CD4-positive, CD25-positive, alpha-beta regulatory T cell (primary cell): ENCODE data around the gene RRAS. TPM values are rescaled to one million over a fixed set of nuclear protein-coding genes. Genes with fewer than 3 reads are reported as not detected.
A peak's percentile ranks its signal among the peaks of the same experiment; 100 is the strongest.

Source experiments
- ATAC-seq, 2 donors: fragments of 150-1000 bp; cut with Tn5 transposase; one replicate each; pipeline ENCODE4 v1.10.0; 2021; ENCODE audit warnings: low read depth in 2 of 2, moderate number of reproducible peaks in 2 of 2, moderate library complexity in 1 of 2
- DNase-seq, 3 donors: peaks; one replicate each; pipeline versions ENCODE4 v3.0.0 to v3.0.0-alpha.2; 2012 to 2022; ENCODE audit warnings: mixed read lengths in 1 of 3
- H3K27ac ChIP-seq: one replicate; pipeline ENCODE4 v1.7.0; 2013; ENCODE audit warnings: mild to moderate bottlenecking, low read length; ENCODE audit not compliant: insufficient read depth, poor library complexity, severe bottlenecking
- H3K27me3 ChIP-seq: one replicate; pipeline ENCODE4 v1.7.0; 2013; ENCODE audit warnings: low read length; ENCODE audit not compliant: control insufficient read depth, insufficient read depth
- H3K36me3 ChIP-seq: one replicate; pipeline ENCODE4 v1.7.0; 2013; ENCODE audit warnings: mild to moderate bottlenecking, low read length, moderate library complexity; ENCODE audit not compliant: control insufficient read depth, insufficient read depth
- H3K4me1 ChIP-seq: 2 replicates; pipeline ENCODE4 v1.7.0; 2013; ENCODE audit warnings: mild to moderate bottlenecking, low read length; ENCODE audit not compliant: insufficient read depth, control insufficient read depth, poor library complexity, severe bottlenecking
- H3K4me3 ChIP-seq: one replicate; pipeline ENCODE4 v1.7.0; 2013; ENCODE audit warnings: low read depth, mild to moderate bottlenecking, low read length, moderate library complexity
- H3K9me3 ChIP-seq, 2 experiments: 1 replicate in 1 of 2; 2 replicates in 1 of 2; pipeline ENCODE4 v1.7.0; 2013; ENCODE audit warnings: low read length in 2 of 2, mild to moderate bottlenecking in 1 of 2, moderate library complexity in 1 of 2; ENCODE audit not compliant: control insufficient read depth in 2 of 2
- H3K27ac Mint-ChIP-seq, 3 donors: one replicate each; pipeline ENCODE4 v1.8.0; 2020 to 2022; ENCODE audit warnings: mild to moderate bottlenecking in 3 of 3, mixed read lengths in 3 of 3, moderate library complexity in 2 of 3
- H3K27me3 Mint-ChIP-seq: one replicate; pipeline ENCODE4 v1.8.0; 2022; ENCODE audit warnings: mild to moderate bottlenecking, mixed read lengths
- H3K36me3 Mint-ChIP-seq: one replicate; pipeline ENCODE4 v1.8.0; 2020; ENCODE audit warnings: mixed read lengths
- H3K4me1 Mint-ChIP-seq, 4 donors: one replicate each; pipeline ENCODE4 v1.8.0; 2020 to 2022; ENCODE audit warnings: mixed read lengths in 4 of 4, mild to moderate bottlenecking in 1 of 4
- H3K4me3 Mint-ChIP-seq, 4 donors: one replicate each; pipeline ENCODE4 v1.8.0; 2020 to 2022; ENCODE audit warnings: mild to moderate bottlenecking in 4 of 4, mixed read lengths in 4 of 4, moderate library complexity in 3 of 4
- H3K9me3 Mint-ChIP-seq, 7 donors: one replicate each; pipeline ENCODE4 v1.8.0; 2020 to 2022; ENCODE audit warnings: mixed read lengths in 7 of 7, mild to moderate bottlenecking in 3 of 7, moderate library complexity in 2 of 7
- polyA plus RNA-seq, 4 donors: library from polyadenylated mRNA; unstranded; fragments of 300-500 nt; fragmentation: Illumina TruSeq; gene quantifications; one replicate each; pipeline ENCODE4 v1.2.3, GENCODE V29; 2021
- total RNA-seq: library from RNA; stranded (reverse); gene quantifications from one replicate; pipeline ENCODE4 v1.2.3, GENCODE V29; 2022

The RRAS gene
- total and polyA plus RNA-seq, 5 donors from 2014 or later: 4.6 to 22.1 (median 19.1) TPM

GRCh38 chr19:49613374-49613773, 26.6 kb downstream of the RRAS start:
- H3K27me3 Mint-ChIP-seq: peaks cover 5% of the 10 kb centered on the region
- no peaks in the 10 kb centered on the region for H3K27me3 ChIP-seq
- DNase-seq (no peak), ATAC-seq (no peak)
- no peak overlapping the region for H3K27ac ChIP-seq
- H3K27ac Mint-ChIP-seq: no peak overlapping the region
- no peak overlapping the region for H3K4me3 Mint-ChIP-seq
- H3K36me3 Mint-ChIP-seq: peaks cover 21% of the 10 kb centered on the region
- peaks cover 56% of the 10 kb centered on the region for H3K36me3 ChIP-seq
- H3K9me3 Mint-ChIP-seq: no peaks in the 10 kb centered on the region
- no peak overlapping the region for H3K4me3 ChIP-seq
- H3K4me1 Mint-ChIP-seq: peaks cover 0 to 28% (median 7%) of the 10 kb centered on the region in 4 donors
- H3K9me3 ChIP-seq: peaks cover 0 to 4% of the 10 kb centered on the region in 2 experiments
- peaks cover 5% of the 10 kb centered on the region for H3K4me1 ChIP-seq

GRCh38 chr19:49609499-49610092, 30.3 kb downstream of the RRAS start:
- Histone ChIP-seq H3K27me3 (no peaks in the 10 kb centered on the region), H3K9me3 (no peaks in the 10 kb centered on the region), H3K4me1 (peaks cover 5% of the 10 kb centered on the region), H3K4me3 (no peak overlapping the region), H3K36me3 (peaks cover 42% of the 10 kb centered on the region), H3K27ac (no peak overlapping the region)
- Mint-ChIP-seq H3K36me3 (peaks cover 5% of the 10 kb centered on the region), H3K27ac (no peak overlapping the region), H3K4me3 (no peak overlapping the region), H3K27me3 (peaks cover 5% of the 10 kb centered on the region), H3K9me3 (no peaks in the 10 kb centered on the region), H3K4me1 (peaks cover 0 to 39% (median 10%) of the 10 kb centered on the region in 4 donors)
- DNase-seq (no peak), ATAC-seq (no peak)

- H3K36me3 ChIP-seq: peaks cover 64% of the 10 kb centered on the region
- no peak for DNase-seq
- H3K9me3 ChIP-seq: no peaks in the 10 kb centered on the region
- Mint-ChIP-seq H3K9me3 (no peaks in the 10 kb centered on the region), H3K4me1 (peaks cover 0 to 36% (median 6%) of the 10 kb centered on the region in 4 donors), H3K27ac (peak overlapping the region in 1 of 3 donors; percentile 14), H3K27me3 (peaks cover 5% of the 10 kb centered on the region), H3K36me3 (peaks cover 15% of the 10 kb centered on the region), H3K4me3 (no peak overlapping the region)
- no peak for ATAC-seq
- no peaks in the 10 kb centered on the region for H3K27me3 ChIP-seq
- no peaks in the 10 kb centered on the region for H3K4me1 ChIP-seq
- no peak overlapping the region for H3K27ac ChIP-seq
- no peak overlapping the region for H3K4me3 ChIP-seq
Observed at GRCh38 chr19:49605605-49606004, 34.3 kb downstream of the RRAS start.

- Histone ChIP-seq H3K4me3 (no peak overlapping the region), H3K27ac (no peak overlapping the region), H3K9me3 (no peaks in the 10 kb centered on the region), H3K4me1 (no peaks in the 10 kb centered on the region), H3K27me3 (no peaks in the 10 kb centered on the region), H3K36me3 (peaks cover 59% of the 10 kb centered on the region)
- H3K27ac Mint-ChIP-seq: no peak overlapping the region
- peaks cover 0 to 33% (median 7%) of the 10 kb centered on the region in 4 donors for H3K4me1 Mint-ChIP-seq
- peak overlapping the region in 1 of 4 donors; percentile 21 for H3K4me3 Mint-ChIP-seq
- DNase-seq: no peak
- no peaks in the 10 kb centered on the region for H3K27me3 Mint-ChIP-seq
- peaks cover 21% of the 10 kb centered on the region for H3K36me3 Mint-ChIP-seq
- H3K9me3 Mint-ChIP-seq: no peaks in the 10 kb centered on the region
- ATAC-seq: no peak
Observed at GRCh38 chr19:49602806-49603205, 37.1 kb downstream of the RRAS start.

- peaks cover 21% of the 10 kb centered on the region for H3K36me3 Mint-ChIP-seq
Observed at GRCh38 chr19:49601482-49602038, 38.4 kb downstream of the RRAS start.

GRCh38 chr19:49599378-49600295, 40.3 kb downstream of the RRAS start:
- H3K36me3 Mint-ChIP-seq: peaks cover 21% of the 10 kb centered on the region
- Histone ChIP-seq H3K4me1 (no peaks in the 10 kb centered on the region), H3K4me3 (no peak overlapping the region), H3K36me3 (peaks cover 54% of the 10 kb centered on the region), H3K27me3 (no peaks in the 10 kb centered on the region), H3K9me3 (no peaks in the 10 kb centered on the region), H3K27ac (no peak overlapping the region)
- H3K4me1 Mint-ChIP-seq: peaks cover 0 to 24% (median 4%) of the 10 kb centered on the region in 4 donors
- DNase-seq (no peak), ATAC-seq (no peak)
- H3K27ac Mint-ChIP-seq: no peak overlapping the region
- H3K4me3 Mint-ChIP-seq: peak overlapping the region in 1 of 4 donors; percentile 47
- H3K27me3 Mint-ChIP-seq: no peaks in the 10 kb centered on the region
- no peaks in the 10 kb centered on the region for H3K9me3 Mint-ChIP-seq

More at GRCh38 chr19:49601482-49602038, 38.4 kb downstream of the RRAS start:
- Histone ChIP-seq H3K4me3 (no peak overlapping the region), H3K4me1 (no peaks in the 10 kb centered on the region), H3K27ac (no peak overlapping the region), H3K9me3 (no peaks in the 10 kb centered on the region), H3K36me3 (peaks cover 55% of the 10 kb centered on the region), H3K27me3 (no peaks in the 10 kb centered on the region)
- ATAC-seq (no peak), DNase-seq (no peak)
- no peaks in the 10 kb centered on the region for H3K27me3 Mint-ChIP-seq
- H3K4me1 Mint-ChIP-seq: peaks cover 0 to 30% (median 4%) of the 10 kb centered on the region in 4 donors
- no peak overlapping the region for H3K4me3 Mint-ChIP-seq
- peak overlapping the region in 1 of 3 donors; percentile 3 for H3K27ac Mint-ChIP-seq
- H3K9me3 Mint-ChIP-seq: no peaks in the 10 kb centered on the region

GRCh38 chr19:49597703-49597974, 42.3 kb downstream of the RRAS start:
- no peak overlapping the region for H3K27ac ChIP-seq
- H3K4me1 ChIP-seq: peaks cover 13% of the 10 kb centered on the region
- no peak for DNase-seq
- H3K27me3 ChIP-seq: no peaks in the 10 kb centered on the region
- no peaks in the 10 kb centered on the region for H3K27me3 Mint-ChIP-seq
- peaks cover 0 to 38% (median 16%) of the 10 kb centered on the region in 4 donors for H3K4me1 Mint-ChIP-seq
- H3K4me3 Mint-ChIP-seq: no peak overlapping the region
- no peaks in the 10 kb centered on the region for H3K9me3 Mint-ChIP-seq
- H3K36me3 Mint-ChIP-seq: peaks cover 26% of the 10 kb centered on the region
- H3K36me3 ChIP-seq: peaks cover 45% of the 10 kb centered on the region
- ATAC-seq: no peak
- H3K27ac Mint-ChIP-seq: no peak overlapping the region
- H3K9me3 ChIP-seq: no peaks in the 10 kb centered on the region
- no peak overlapping the region for H3K4me3 ChIP-seq
